ENCODE data around the gene UCP1.

UCP1 gene

GRCh38 chr4:140568507-140569306 is at the start of gene UCP1:
UCP1 (minus strand) TSS chr4:140568961; CDS start chr4:140568729, 232 bp downstream.
- Histone ChIP-seq H3K4me3 (ENCODE audit: low read length) (peak within 1 kb of the TSS; percentile 57), H3K4me1 (ENCODE audit: control insufficient read depth, insufficient read depth, low read length) (peaks cover 3% of the 10 kb centered on the region), H3K27me3 (ENCODE audit: control insufficient read depth, insufficient read depth, low read length) (peaks cover 29% of the 10 kb centered on the region), H3K36me3 (ENCODE audit: control insufficient read depth, insufficient read depth, low read length) (no peaks in the 10 kb centered on the region), H3K9ac (ENCODE audit: low read length) (no peak within 1 kb of the TSS), H3K27ac (ENCODE audit: low read depth, low read length) (no peak within 1 kb of the TSS)

- Histone ChIP-seq H3K4me3 (ENCODE audit: low read length) (no peak overlapping the region), H3K27ac (ENCODE audit: low read depth, low read length) (no peak overlapping the region), H3K36me3 (ENCODE audit: control insufficient read depth, insufficient read depth, low read length) (no peaks in the 10 kb centered on the region), H3K27me3 (ENCODE audit: control insufficient read depth, insufficient read depth, low read length) (no peaks in the 10 kb centered on the region), H3K9ac (ENCODE audit: low read length) (no peak overlapping the region), H3K4me1 (ENCODE audit: control insufficient read depth, insufficient read depth, low read length) (no peaks in the 10 kb centered on the region)
These were observed 48.9 kb upstream of the UCP1 start for GRCh38 chr4:140617499-140618248.

GRCh38 chr4:140615451-140615850 is 46.7 kb upstream of the UCP1 start:
- Histone ChIP-seq H3K27me3 (ENCODE audit: control insufficient read depth, insufficient read depth, low read length) (no peaks in the 10 kb centered on the region), H3K4me3 (ENCODE audit: low read length) (no peak overlapping the region), H3K27ac (ENCODE audit: low read depth, low read length) (no peak overlapping the region), H3K9ac (ENCODE audit: low read length) (no peak overlapping the region), H3K36me3 (ENCODE audit: control insufficient read depth, insufficient read depth, low read length) (no peaks in the 10 kb centered on the region), H3K4me1 (ENCODE audit: control insufficient read depth, insufficient read depth, low read length) (no peaks in the 10 kb centered on the region)

GRCh38 chr4:140612357-140612756 is 43.6 kb upstream of the UCP1 start:
- Histone ChIP-seq H3K9ac (ENCODE audit: low read length) (no peak overlapping the region), H3K4me1 (ENCODE audit: control insufficient read depth, insufficient read depth, low read length) (no peaks in the 10 kb centered on the region)

GRCh38 chr4:140611854-140612253 is 43.1 kb upstream of the UCP1 start:
- Histone ChIP-seq H3K27me3 (ENCODE audit: control insufficient read depth, insufficient read depth, low read length) (no peaks in the 10 kb centered on the region), H3K9ac (ENCODE audit: low read length) (no peak overlapping the region), H3K4me1 (ENCODE audit: control insufficient read depth, insufficient read depth, low read length) (no peaks in the 10 kb centered on the region), H3K4me3 (ENCODE audit: low read length) (no peak overlapping the region), H3K36me3 (ENCODE audit: control insufficient read depth, insufficient read depth, low read length) (no peaks in the 10 kb centered on the region), H3K27ac (ENCODE audit: low read depth, low read length) (no peak overlapping the region)

More at GRCh38 chr4:140612357-140612756, 43.6 kb upstream of the UCP1 start:
- H3K4me3 ChIP-seq (ENCODE audit: low read length): no peak overlapping the region
- no peaks in the 10 kb centered on the region for H3K36me3 ChIP-seq (ENCODE audit: control insufficient read depth, insufficient read depth, low read length)
- no peaks in the 10 kb centered on the region for H3K27me3 ChIP-seq (ENCODE audit: control insufficient read depth, insufficient read depth, low read length)
- no peak overlapping the region for H3K27ac ChIP-seq (ENCODE audit: low read depth, low read length)

- H3K27ac ChIP-seq (ENCODE audit: low read depth, low read length): no peak overlapping the region
- H3K9ac ChIP-seq (ENCODE audit: low read length): no peak overlapping the region
- H3K36me3 ChIP-seq (ENCODE audit: control insufficient read depth, insufficient read depth, low read length): no peaks in the 10 kb centered on the region
- no peaks in the 10 kb centered on the region for H3K27me3 ChIP-seq (ENCODE audit: control insufficient read depth, insufficient read depth, low read length)
- H3K4me1 ChIP-seq (ENCODE audit: control insufficient read depth, insufficient read depth, low read length): no peaks in the 10 kb centered on the region
- H3K4me3 ChIP-seq (ENCODE audit: low read length): no peak overlapping the region
These were observed 41.0 kb upstream of the UCP1 start for GRCh38 chr4:140609548-140610425.

- Histone ChIP-seq H3K9ac (ENCODE audit: low read length) (no peak overlapping the region), H3K36me3 (ENCODE audit: control insufficient read depth, insufficient read depth, low read length) (no peaks in the 10 kb centered on the region), H3K4me1 (ENCODE audit: control insufficient read depth, insufficient read depth, low read length) (no peaks in the 10 kb centered on the region), H3K27ac (ENCODE audit: low read depth, low read length) (no peak overlapping the region), H3K27me3 (ENCODE audit: control insufficient read depth, insufficient read depth, low read length) (no peaks in the 10 kb centered on the region), H3K4me3 (ENCODE audit: low read length) (no peak overlapping the region)
These were observed 39.1 kb upstream of the UCP1 start for GRCh38 chr4:140607852-140608251.

GRCh38 chr4:140604544-140604943 is 35.8 kb upstream of the UCP1 start:
- Histone ChIP-seq H3K9ac (ENCODE audit: low read length) (no peak overlapping the region), H3K4me3 (ENCODE audit: low read length) (no peak overlapping the region), H3K27me3 (ENCODE audit: control insufficient read depth, insufficient read depth, low read length) (no peaks in the 10 kb centered on the region), H3K36me3 (ENCODE audit: control insufficient read depth, insufficient read depth, low read length) (no peaks in the 10 kb centered on the region), H3K4me1 (ENCODE audit: control insufficient read depth, insufficient read depth, low read length) (no peaks in the 10 kb centered on the region), H3K27ac (ENCODE audit: low read depth, low read length) (no peak overlapping the region)

GRCh38 chr4:140603286-140603685 is 34.5 kb upstream of the UCP1 start:
- H3K4me3 ChIP-seq (ENCODE audit: low read length): no peak overlapping the region
- no peaks in the 10 kb centered on the region for H3K36me3 ChIP-seq (ENCODE audit: control insufficient read depth, insufficient read depth, low read length)
- no peaks in the 10 kb centered on the region for H3K27me3 ChIP-seq (ENCODE audit: control insufficient read depth, insufficient read depth, low read length)
- H3K27ac ChIP-seq (ENCODE audit: low read depth, low read length): no peak overlapping the region
- no peak overlapping the region for H3K9ac ChIP-seq (ENCODE audit: low read length)
- H3K4me1 ChIP-seq (ENCODE audit: control insufficient read depth, insufficient read depth, low read length): no peaks in the 10 kb centered on the region

- Histone ChIP-seq H3K4me1 (ENCODE audit: control insufficient read depth, insufficient read depth, low read length) (no peaks in the 10 kb centered on the region), H3K36me3 (ENCODE audit: control insufficient read depth, insufficient read depth, low read length) (no peaks in the 10 kb centered on the region), H3K27ac (ENCODE audit: low read depth, low read length) (no peak overlapping the region), H3K4me3 (ENCODE audit: low read length) (no peak overlapping the region), H3K9ac (ENCODE audit: low read length) (no peak overlapping the region), H3K27me3 (ENCODE audit: control insufficient read depth, insufficient read depth, low read length) (no peaks in the 10 kb centered on the region)
These were observed 34.0 kb upstream of the UCP1 start for GRCh38 chr4:140602714-140603113.

- Histone ChIP-seq H3K4me3 (ENCODE audit: low read length) (no peak overlapping the region), H3K9ac (ENCODE audit: low read length) (no peak overlapping the region), H3K27me3 (ENCODE audit: control insufficient read depth, insufficient read depth, low read length) (no peaks in the 10 kb centered on the region), H3K4me1 (ENCODE audit: control insufficient read depth, insufficient read depth, low read length) (no peaks in the 10 kb centered on the region), H3K36me3 (ENCODE audit: control insufficient read depth, insufficient read depth, low read length) (no peaks in the 10 kb centered on the region), H3K27ac (ENCODE audit: low read depth, low read length) (no peak overlapping the region)
These were observed 31.6 kb upstream of the UCP1 start for GRCh38 chr4:140600408-140600807.

GRCh38 chr4:140595065-140595464 is 26.3 kb upstream of the UCP1 start:
- Histone ChIP-seq H3K27me3 (ENCODE audit: control insufficient read depth, insufficient read depth, low read length) (no peaks in the 10 kb centered on the region), H3K4me3 (ENCODE audit: low read length) (no peak overlapping the region), H3K27ac (ENCODE audit: low read depth, low read length) (no peak overlapping the region), H3K9ac (ENCODE audit: low read length) (no peak overlapping the region), H3K36me3 (ENCODE audit: control insufficient read depth, insufficient read depth, low read length) (no peaks in the 10 kb centered on the region), H3K4me1 (ENCODE audit: control insufficient read depth, insufficient read depth, low read length) (no peaks in the 10 kb centered on the region)

Data from rectal smooth muscle tissue (tissue), 1 donor.